ENCODE data around the gene CYTH3. TPM values are rescaled to one million over a fixed set of nuclear protein-coding genes. Genes with fewer than 3 reads are reported as not detected.

CYTH3 gene
- total RNA-seq, 1 experiment from 2014 or later = 16.7 TPM

GRCh38 chr7:6218329-6218728, 54.1 kb downstream of the CYTH3 start:
- H4K20me1 ChIP-seq (ENCODE audit: insufficient read depth) = no peaks in the 10 kb centered on the region
- peaks cover 23% of the 10 kb centered on the region for H3K79me2 ChIP-seq (ENCODE audit: insufficient read depth, low read length)
- H3K9ac ChIP-seq (ENCODE audit: low read length) = no peak overlapping the region
- no peak overlapping the region for H2AFZ ChIP-seq (ENCODE audit: low read depth, low read length, poor library complexity, severe bottlenecking)
- H3K36me3 ChIP-seq (ENCODE audit: control insufficient read depth in 1 of 2, insufficient read depth in 2 of 2, low read length in 2 of 2) = no peaks in the 10 kb centered on the region
- TF ChIP-seq ZBTB33 (IDR thresholded peaks at IDR 0.05; ENCODE audit: extremely low read depth, insufficient replicate concordance, low read length) (no peak), POLR2A (IDR thresholded peaks at IDR 0.05; ENCODE audit: borderline replicate concordance, extremely low read depth, insufficient read depth, insufficient read length) (no peak), CEBPB (IDR thresholded peaks at IDR 0.05; ENCODE audit: low read depth) (no peak), EZH2phosphoT487 (IDR thresholded peaks at IDR 0.05; ENCODE audit: borderline replicate concordance) (no peak), SP1 (IDR thresholded peaks at IDR 0.05; ENCODE audit: low read depth) (no peak), EZH2 (IDR thresholded peaks at IDR 0.05) (no peak), ELF1 (IDR thresholded peaks at IDR 0.05; ENCODE audit: borderline replicate concordance, low read depth) (no peak), ATF3 (IDR thresholded peaks at IDR 0.05) (no peak), RAD21 (IDR thresholded peaks at IDR 0.05; ENCODE audit: low read depth) (no peak), CTCF (IDR thresholded peaks at IDR 0.05 in 2 of 3, conservative IDR thresholded peaks at IDR 0.05 in 1 of 3; ENCODE audit: borderline replicate concordance in 1 of 3, insufficient read depth in 1 of 3, low read depth in 2 of 3, low read length in 2 of 3) (no peak), YY1 (IDR thresholded peaks at IDR 0.05; ENCODE audit: extremely low read depth, insufficient replicate concordance, low read depth, low read length) (no peak), TCF7L2 (IDR thresholded peaks at IDR 0.05; ENCODE audit: borderline replicate concordance, extremely low read depth, insufficient read depth, insufficient read length) (no peak), POLR2AphosphoS5 (IDR thresholded peaks at IDR 0.05; ENCODE audit: low read depth, low read length) (no peak), FOSL1 (IDR thresholded peaks at IDR 0.05; ENCODE audit: low read depth) (no peak), CBX3 (IDR thresholded peaks at IDR 0.05; ENCODE audit: low read depth) (no peak), ZFX (IDR thresholded peaks at IDR 0.05) (no peak), SRF (IDR thresholded peaks at IDR 0.05; ENCODE audit: low read depth) (no peak), EGR1 (IDR thresholded peaks at IDR 0.05; ENCODE audit: low read depth) (no peak), SIN3A (IDR thresholded peaks at IDR 0.05; ENCODE audit: low read depth) (no peak)
- TF ChIP-seq, protein P1, sequence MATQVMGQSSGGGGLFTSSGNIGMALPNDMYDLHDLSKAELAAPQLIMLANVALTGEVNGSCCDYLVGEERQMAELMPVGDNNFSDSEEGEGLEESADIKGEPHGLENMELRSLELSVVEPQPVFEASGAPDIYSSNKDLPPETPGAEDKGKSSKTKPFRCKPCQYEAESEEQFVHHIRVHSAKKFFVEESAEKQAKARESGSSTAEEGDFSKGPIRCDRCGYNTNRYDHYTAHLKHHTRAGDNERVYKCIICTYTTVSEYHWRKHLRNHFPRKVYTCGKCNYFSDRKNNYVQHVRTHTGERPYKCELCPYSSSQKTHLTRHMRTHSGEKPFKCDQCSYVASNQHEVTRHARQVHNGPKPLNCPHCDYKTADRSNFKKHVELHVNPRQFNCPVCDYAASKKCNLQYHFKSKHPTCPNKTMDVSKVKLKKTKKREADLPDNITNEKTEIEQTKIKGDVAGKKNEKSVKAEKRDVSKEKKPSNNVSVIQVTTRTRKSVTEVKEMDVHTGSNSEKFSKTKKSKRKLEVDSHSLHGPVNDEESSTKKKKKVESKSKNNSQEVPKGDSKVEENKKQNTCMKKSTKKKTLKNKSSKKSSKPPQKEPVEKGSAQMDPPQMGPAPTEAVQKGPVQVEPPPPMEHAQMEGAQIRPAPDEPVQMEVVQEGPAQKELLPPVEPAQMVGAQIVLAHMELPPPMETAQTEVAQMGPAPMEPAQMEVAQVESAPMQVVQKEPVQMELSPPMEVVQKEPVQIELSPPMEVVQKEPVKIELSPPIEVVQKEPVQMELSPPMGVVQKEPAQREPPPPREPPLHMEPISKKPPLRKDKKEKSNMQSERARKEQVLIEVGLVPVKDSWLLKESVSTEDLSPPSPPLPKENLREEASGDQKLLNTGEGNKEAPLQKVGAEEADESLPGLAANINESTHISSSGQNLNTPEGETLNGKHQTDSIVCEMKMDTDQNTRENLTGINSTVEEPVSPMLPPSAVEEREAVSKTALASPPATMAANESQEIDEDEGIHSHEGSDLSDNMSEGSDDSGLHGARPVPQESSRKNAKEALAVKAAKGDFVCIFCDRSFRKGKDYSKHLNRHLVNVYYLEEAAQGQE (IDR thresholded peaks at IDR 0.05; ENCODE audit: low read depth) = no peak
- H3K9me3 ChIP-seq (ENCODE audit: control insufficient read depth in 1 of 2, insufficient read depth in 1 of 2, low read depth in 1 of 2, low read length in 2 of 2) = no peaks in the 10 kb centered on the region
- no peak overlapping the region for H3K27ac ChIP-seq (ENCODE audit: low read depth, low read length)
- DNase-seq (ENCODE audit: low read depth, low spot score) (no peak), ATAC-seq (no peak)
- no TSS peak for BruUV-seq (replicated peaks)
- ChIA-PET RAD21 (ENCODE audit: low non-redundant PET in 1 of 2, low total read pairs in 2 of 2, uncharacterized antibody in 2 of 2, unreplicated experiment in 2 of 2) (no interaction called here), CTCF (no interaction called here), POLR2A (no interaction called here)
- H3K4me1 ChIP-seq (ENCODE audit: control insufficient read depth in 1 of 2, insufficient read depth in 2 of 2, low read length in 2 of 2) = no peaks in the 10 kb centered on the region
- H3K27me3 ChIP-seq (ENCODE audit: insufficient read depth, low read length) = no peaks in the 10 kb centered on the region
- H3K9me2 ChIP-seq (ENCODE audit: insufficient read depth) = no peaks in the 10 kb centered on the region
- intact Hi-C loops (cut with micrococcal nuclease) = no loop called here
- no peak overlapping the region for H3K4me3 ChIP-seq (replicated peaks in 1 of 2; ENCODE audit: low read depth in 1 of 2, low read length in 2 of 2)
- H3K4me2 ChIP-seq (ENCODE audit: low read length) = no peak overlapping the region
